Fibroblast of mammary gland (primary cell): ENCODE data around the gene PDXDC1.
"Not testable (repeated sequence)": the region's sequence is repeated elsewhere in the genome, so short reads cannot be mapped to it uniquely, and the experiment has no call there.

Experiments
- DNase-seq: peaks from one replicate; pipeline ENCODE4 v3.0.0-alpha.2; 2010; ENCODE audit warnings: low read depth
- H3K4me3 ChIP-seq: 2 replicates; pipeline ENCODE4 v1.5.1; 2011; ENCODE audit warnings: low read depth, mild to moderate bottlenecking, low read length, moderate library complexity; ENCODE audit not compliant: control insufficient read depth

The PDXDC1 gene

DNA sequence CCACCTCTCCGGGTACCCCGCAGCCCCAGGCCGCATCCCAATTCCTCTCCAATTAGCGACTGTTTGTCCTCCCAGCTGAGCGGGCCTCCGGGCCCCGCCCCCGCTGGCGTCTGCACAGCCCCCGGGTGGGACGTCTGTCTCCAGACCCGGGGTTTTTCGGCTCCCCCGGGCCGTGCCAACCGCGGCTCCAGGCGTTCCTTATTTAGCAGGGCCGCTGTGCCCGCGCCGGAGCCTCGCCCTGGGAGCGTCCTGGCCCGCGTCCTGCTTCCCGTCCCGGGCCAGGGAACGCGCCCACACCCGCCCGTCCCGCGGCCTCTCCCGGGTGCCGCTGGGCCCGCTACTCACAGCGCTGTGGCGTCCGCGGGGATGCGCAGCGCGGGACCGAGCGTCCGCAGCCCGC, 179.2 kb downstream of the PDXDC1 start:
- peak overlapping the region; percentile 49 for H3K4me3 ChIP-seq
- not testable (repeated sequence) for DNase-seq

DNA sequence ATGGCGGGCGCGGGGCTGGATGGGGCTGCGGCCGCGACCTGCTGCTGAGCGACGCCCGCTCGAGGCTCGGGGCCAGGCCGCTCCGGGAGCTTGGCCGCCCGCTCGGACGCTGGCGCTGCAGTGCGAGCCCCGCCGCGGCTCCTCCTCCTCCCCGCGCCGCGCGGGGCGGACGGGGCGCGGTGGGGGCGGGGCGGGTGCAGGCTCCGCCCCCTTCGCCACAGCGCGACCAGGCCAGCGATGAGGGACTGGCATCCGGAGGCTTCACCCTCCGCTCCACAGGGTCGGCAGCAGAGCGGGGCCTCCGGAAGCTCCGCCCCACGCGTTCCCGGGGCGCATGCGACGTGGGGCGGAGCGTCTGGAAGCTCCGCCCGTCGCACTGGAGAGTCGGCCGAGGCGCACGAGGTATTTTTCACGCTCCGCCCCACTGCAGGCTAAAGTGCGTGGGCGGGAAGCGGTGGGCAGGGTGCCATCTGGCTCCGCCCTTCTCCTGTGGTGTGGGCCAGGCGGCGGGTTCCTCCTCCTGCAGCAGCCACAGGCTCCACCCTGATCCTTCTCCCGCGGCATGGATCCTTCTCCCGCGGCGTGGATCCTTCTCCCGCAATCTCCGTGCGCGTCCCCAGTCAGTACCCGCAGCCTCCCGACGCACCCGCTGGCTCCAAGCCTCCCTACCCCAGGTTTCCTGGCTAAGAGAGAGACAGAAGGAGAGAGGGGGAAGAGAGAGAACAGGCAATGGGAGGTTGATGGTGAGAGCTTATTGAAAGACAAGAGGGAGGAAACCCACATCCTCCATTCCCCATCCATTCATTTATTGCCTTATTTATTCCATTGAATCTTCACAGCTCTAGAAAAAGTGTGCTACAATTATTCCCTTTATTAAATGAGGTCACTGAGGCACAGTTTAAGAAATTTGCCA, 180.1 kb downstream of the PDXDC1 start:
- H3K4me3 ChIP-seq = peak overlapping the region; percentile 41

DNA sequence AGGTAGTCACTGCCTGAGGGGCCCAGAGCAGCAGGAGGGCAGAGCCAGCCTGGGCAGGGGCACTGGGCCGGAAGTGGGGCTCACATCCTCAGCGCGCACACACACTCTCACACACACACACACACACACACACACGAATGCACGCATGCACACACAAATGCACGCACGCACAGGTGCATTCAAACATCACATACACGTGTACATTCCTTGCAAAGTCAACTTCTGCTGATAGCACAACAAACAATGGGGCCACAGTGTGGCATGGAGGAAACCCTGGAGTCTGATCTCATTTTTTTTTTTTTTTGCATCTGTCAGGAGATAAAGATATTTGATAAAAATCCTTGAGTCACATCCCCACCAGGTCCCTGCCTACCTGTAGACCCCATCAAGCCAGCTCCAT, 182.8 kb downstream of the PDXDC1 start:
- not testable (repeated sequence) for DNase-seq, H3K4me3 ChIP-seq

More for the DNA sequence above, 180.1 kb downstream of the PDXDC1 start:
- peak; percentile 94 for DNase-seq

DNA sequence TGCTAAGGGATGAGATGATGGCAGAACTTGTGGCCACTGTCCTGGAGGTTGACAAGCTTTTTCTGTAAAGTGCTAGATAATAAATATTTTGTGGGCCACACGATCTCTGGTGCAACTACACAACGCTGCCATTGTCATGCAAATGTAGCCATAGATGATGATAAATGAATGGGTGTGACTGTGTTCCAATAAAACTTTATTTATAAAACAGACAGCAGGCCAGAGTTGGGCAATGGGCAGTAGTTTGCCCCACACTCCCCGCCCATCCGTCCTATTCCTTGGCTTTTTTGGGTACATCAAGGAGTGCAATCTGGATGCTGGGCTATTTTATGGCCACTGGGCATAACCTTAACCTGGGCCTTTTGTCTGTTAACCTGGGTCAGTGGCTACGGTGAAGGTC, 184.8 kb downstream of the PDXDC1 start:
- H3K4me3 ChIP-seq, DNase-seq: not testable (repeated sequence)

DNA sequence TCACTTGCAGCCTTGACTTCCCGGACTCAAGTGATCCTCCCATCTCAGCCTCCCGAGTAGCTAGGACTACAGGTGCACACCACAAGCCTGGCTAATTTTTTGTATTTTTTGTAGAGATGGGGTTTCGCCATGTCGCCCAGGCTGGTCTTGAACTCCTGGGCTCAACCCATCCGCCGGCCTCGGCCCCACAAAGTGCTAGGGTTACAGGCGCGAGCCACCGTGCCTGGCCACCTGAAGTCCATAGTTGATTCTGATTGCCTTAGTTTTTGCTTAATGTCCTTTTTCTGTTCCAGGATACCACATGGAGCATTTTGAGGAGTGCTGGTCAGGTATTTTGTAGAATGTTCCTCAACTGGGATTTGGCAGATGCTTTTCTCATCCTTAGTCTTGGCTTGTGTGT, 185.7 kb downstream of the PDXDC1 start:
- not testable (repeated sequence) for H3K4me3 ChIP-seq, DNase-seq

DNA sequence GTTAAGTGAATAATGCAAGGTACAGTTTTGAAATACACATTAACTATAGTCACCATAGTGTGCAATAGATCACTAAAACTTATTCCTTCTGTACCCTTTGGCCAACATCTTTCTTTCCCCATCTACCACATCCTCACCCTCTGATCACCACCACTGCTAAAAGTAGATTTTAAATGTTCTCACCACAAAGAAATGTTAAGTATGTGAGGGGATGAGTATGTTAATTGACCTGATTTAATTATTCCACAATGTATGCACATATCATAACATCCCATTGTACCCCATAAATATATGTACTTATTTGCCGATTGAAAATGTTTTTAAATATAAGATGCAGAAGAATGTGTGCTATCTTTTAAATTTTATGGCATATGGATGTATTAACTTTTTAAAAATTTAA, 188.2 kb downstream of the PDXDC1 start:
- not testable (repeated sequence) for DNase-seq, H3K4me3 ChIP-seq

DNA sequence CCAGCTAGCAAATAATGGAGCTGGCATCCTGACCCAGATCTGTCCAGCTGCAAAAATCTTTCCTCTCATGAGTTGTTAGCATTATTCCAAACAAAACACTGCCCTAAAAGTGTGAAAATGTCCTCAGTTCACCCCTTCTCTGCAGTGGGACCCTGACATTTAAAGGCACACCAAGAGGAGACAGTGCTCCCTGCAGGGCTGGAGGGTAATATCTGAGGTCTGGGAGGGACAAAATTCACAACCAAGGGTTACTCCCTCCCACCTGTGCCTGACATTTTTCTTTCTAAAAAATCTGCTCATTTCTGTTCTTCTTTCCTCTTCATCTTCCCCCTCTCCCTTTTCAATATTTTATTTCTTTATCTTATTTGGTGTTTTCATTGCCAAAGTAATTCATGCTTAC, 191.4 kb downstream of the PDXDC1 start:
- not testable (repeated sequence) for DNase-seq, H3K4me3 ChIP-seq

DNA sequence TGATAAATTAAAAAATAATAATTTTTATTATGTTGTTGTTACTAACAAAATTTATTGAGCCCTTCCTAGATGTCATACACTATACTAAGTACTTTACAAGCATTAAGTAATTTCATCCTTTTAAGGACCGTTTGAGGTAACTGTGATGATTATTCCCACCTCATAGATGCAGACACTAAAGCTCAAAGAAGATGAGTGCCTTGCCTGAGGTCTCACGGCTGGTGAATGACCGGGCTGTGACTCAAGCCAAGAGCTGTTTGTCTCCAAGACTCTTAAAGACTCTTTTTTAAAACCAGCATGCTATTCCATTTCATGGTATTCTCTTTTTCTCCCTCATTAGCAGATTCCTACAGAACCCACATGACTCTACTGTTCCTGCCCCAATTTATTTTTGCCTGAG, 193.5 kb downstream of the PDXDC1 start:
- not testable (repeated sequence) for DNase-seq

DNA sequence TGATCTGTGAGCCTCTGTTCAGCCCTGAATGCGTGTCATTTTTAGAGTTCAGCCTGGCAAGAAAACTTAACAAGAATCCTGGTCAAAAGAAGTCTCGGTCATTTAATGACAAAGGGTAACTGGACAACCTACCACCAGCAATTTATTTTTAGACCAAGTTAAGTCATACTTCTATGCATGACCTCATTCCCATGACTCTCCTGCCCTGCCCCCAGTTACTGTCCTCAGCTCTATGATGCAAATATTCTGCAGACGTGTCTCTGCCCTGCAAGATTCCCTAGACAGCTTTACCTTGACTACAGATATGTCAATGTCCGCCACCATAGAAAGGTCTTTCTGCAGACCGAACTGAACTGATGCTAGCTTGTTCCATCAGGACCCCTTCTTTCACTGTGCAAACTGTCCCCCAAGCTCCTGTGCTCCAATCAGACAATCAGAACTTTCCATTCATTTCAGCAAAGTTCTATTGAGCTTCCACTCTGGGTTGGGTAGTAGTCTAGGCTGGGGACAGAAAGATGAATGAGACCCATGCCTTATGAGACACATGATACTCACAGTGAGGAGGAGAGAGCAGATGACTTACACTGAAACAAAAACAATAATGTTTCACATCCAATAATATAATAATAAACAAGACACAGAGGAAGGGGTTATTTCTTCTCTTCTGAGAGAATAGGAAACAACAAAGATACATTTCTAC, 194.3 kb downstream of the PDXDC1 start:
- not testable (repeated sequence) for H3K4me3 ChIP-seq, DNase-seq

More for the DNA sequence above, 193.5 kb downstream of the PDXDC1 start:
- not testable (repeated sequence) for H3K4me3 ChIP-seq

DNA sequence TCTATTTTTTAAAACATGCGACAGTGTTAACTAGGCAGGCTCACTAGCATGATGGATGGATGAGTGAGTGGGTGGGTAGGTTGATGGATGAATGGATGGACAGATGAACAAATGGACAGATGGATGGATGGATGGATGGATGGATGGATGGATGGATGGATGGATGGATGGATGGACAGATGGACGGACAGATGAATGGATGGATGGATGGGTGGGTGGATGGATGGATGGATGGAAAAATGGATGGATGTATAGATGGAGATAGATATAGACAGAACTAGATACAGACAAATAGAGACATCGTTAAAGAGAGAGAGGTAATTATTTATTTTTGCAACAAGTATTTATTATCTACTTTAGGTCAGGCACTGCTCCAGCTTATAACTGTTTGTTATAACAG, 205.1 kb downstream of the PDXDC1 start:
- DNase-seq, H3K4me3 ChIP-seq: not testable (repeated sequence)

DNA sequence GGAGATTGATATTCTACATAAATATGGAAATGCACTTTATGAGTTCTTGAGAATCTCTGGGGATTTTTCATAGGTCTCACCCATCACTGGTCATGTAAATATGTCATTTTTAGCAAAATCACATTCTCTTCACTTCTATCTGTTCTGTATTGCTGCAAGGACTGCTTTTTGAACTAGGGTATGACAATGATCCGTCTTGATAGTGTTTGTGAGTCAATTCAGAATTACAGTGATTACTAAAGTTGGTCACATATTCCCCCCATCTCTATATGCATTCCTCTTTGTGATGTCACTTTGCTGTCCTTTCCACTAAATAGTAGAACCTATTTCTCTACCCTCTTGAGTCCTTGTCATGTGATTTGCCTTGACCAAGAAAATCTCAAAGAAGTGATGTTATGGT, 206.1 kb downstream of the PDXDC1 start:
- H3K4me3 ChIP-seq, DNase-seq: not testable (repeated sequence)

DNA sequence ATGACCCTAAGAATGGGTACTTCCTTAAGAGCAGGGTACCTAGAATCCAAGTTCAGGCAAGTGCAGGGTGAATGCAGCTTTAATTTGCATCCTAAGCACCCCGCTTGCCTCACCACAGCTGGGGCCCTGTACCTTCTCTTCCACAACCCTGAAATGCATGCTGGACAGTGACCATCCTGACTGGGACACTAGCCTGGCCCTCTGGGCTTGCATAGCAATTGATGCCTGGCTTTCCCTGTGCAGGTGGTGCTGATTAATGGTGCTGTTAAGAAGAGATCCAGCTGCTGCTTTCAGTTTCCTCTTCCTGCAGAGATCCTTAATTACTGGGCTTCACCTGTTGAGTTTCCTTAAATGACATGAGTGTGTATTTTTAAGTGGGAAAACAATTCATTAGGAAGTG, 209.2 kb downstream of the PDXDC1 start:
- not testable (repeated sequence) for H3K4me3 ChIP-seq, DNase-seq
